Measurements from ENCODE around the gene MGME1.

DNA sequence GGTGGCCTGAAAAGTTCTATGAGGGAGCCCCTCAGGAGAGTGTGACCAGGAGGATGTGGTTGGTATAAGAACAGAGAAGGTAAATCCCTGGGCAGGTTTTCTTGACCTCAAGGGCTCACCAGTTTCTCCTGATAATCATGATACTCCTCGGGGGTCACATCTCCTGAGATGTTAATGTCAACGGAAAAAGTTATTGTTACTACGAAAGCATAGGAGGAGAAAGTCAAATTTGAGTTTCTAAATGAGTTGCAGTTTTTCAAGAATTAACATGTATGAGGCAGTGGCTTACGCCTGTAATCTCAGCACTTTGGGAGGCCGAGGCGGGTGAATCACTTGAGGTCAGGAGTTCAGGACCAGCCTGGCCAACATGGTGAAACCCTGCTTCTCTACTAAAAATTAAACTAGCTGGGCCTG, 23.4 kb downstream of the MGME1 start:
- no peak for TF ChIP-seq CHD4 (IDR thresholded peaks at IDR 0.05; ENCODE audit: insufficient read depth, insufficient replicate concordance, low read depth, low read length, poor library complexity, severe bottlenecking)
- TF ChIP-seq, protein P1, sequence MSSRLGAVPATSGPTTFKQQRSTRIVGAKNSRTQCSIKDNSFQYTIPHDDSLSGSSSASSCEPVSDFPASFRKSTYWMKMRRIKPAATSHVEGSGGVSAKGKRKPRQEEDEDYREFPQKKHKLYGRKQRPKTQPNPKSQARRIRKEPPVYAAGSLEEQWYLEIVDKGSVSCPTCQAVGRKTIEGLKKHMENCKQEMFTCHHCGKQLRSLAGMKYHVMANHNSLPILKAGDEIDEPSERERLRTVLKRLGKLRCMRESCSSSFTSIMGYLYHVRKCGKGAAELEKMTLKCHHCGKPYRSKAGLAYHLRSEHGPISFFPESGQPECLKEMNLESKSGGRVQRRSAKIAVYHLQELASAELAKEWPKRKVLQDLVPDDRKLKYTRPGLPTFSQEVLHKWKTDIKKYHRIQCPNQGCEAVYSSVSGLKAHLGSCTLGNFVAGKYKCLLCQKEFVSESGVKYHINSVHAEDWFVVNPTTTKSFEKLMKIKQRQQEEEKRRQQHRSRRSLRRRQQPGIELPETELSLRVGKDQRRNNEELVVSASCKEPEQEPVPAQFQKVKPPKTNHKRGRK (tag; IDR thresholded peaks at IDR 0.05) = no peak
